GM12878 (cell line): ENCODE results near the gene SRC.

Experiments used
- CTCF ChIP-seq, 3 experiments: IDR thresholded peaks in 2 of 3; conservative IDR thresholded peaks in 1 of 3; 2 replicates each; pipeline ENCODE4 v1.5.1; 2011; ENCODE audit warnings: low read depth in 3 of 3, low read length in 3 of 3, mild to moderate bottlenecking in 3 of 3, control low read depth in 2 of 3, moderate library complexity in 2 of 3, inconsistent platforms in 1 of 3, mixed read lengths in 1 of 3; ENCODE audit not compliant: control insufficient read depth in 2 of 3, insufficient read depth in 1 of 3; ENCODE audit errors: extremely low read depth in 1 of 3
- EP300 ChIP-seq, 2 experiments: fragments of 150-350 bp in 1 of 2; IDR thresholded peaks; 2 replicates each; pipeline ENCODE4 v1.6.1; 2011 to 2012; ENCODE audit warnings: low read depth in 2 of 2, low read length in 2 of 2, borderline replicate concordance in 1 of 2, improper control_type of control experiment in 1 of 2, inconsistent platforms in 1 of 2; ENCODE audit not compliant: control insufficient read depth in 1 of 2
- POLR2A ChIP-seq: IDR thresholded peaks from 2 replicates; pipeline ENCODE4 v1.6.1; 2011; ENCODE audit warnings: low read depth, mild to moderate bottlenecking, low read length
- POLR2AphosphoS5 ChIP-seq: IDR thresholded peaks from 2 replicates; pipeline ENCODE4 v1.6.1; 2011; ENCODE audit warnings: mild to moderate bottlenecking, low read length, inconsistent platforms
- SUZ12 ChIP-seq: fragments of 200-600 bp; sonication (generic); IDR thresholded peaks from one replicate; pipeline ENCODE4 v1.6.1; 2018; ENCODE audit warnings: antibody characterized with exemption, mild to moderate bottlenecking; ENCODE audit not compliant: unreplicated experiment
- YY1 ChIP-seq: IDR thresholded peaks from 2 replicates; pipeline ENCODE4 v1.6.1; 2011; ENCODE audit warnings: low read depth, mild to moderate bottlenecking, low read length
- ZNF384 ChIP-seq: IDR thresholded peaks from 2 replicates; pipeline ENCODE4 v1.6.1; 2012; ENCODE audit warnings: low read depth, mild to moderate bottlenecking, low read length, improper control_type of control experiment, borderline replicate concordance
- TF ChIP-seq, protein P1 (sequence below): IDR thresholded peaks from 2 replicates; pipeline ENCODE4 v1.6.1; 2012; ENCODE audit warnings: low read depth, low read length, improper control_type of control experiment

DNA sequence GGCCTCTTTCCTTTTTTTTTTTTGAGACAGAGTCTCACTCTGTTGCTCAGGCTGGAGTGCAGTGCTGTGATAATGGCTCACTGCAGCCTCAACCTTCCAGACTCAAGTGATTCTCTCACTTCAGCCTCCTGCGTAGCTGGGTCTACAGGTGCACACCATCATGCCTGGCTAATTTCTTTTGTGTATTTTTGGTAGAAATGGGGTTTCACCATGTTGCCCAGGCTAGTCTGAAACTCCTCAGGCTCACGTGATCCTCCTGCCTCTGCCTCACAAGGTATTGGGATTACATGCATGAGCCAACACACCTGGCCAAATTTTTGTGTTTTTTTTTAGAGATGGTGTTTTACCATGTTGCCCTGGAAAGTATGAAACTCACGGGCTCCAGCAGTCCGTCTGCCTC is 29.3 kb downstream of the SRC start:
- 0 out of 2 replicates have a peak, but pooled peaks have one; percentile 33 for TF ChIP-seq YY1
- TF ChIP-seq ZNF384 = no peak
- TF ChIP-seq, protein P1, sequence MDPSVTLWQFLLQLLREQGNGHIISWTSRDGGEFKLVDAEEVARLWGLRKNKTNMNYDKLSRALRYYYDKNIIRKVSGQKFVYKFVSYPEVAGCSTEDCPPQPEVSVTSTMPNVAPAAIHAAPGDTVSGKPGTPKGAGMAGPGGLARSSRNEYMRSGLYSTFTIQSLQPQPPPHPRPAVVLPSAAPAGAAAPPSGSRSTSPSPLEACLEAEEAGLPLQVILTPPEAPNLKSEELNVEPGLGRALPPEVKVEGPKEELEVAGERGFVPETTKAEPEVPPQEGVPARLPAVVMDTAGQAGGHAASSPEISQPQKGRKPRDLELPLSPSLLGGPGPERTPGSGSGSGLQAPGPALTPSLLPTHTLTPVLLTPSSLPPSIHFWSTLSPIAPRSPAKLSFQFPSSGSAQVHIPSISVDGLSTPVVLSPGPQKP = no peak
- no peak for TF ChIP-seq POLR2A
- no peak for TF ChIP-seq CTCF (IDR thresholded peaks at IDR 0.05 in 2 of 3, conservative IDR thresholded peaks at IDR 0.05 in 1 of 3; ENCODE audit: control insufficient read depth in 2 of 3, extremely low read depth in 1 of 3, insufficient read depth in 1 of 3, low read depth in 3 of 3, low read length in 3 of 3)
- TF ChIP-seq EP300 (IDR thresholded peaks at IDR 0.05; ENCODE audit: borderline replicate concordance in 1 of 2, control insufficient read depth in 1 of 2, low read depth in 2 of 2, low read length in 2 of 2) = peak in 1 of 2 experiments; percentile 38; a peak in 1 of 4 replicates
- no peak for TF ChIP-seq POLR2AphosphoS5
- TF ChIP-seq SUZ12 = no peak
